ENCODE measurements around the gene ENTHD1.
A peak's percentile ranks its signal among the peaks of the same experiment; 100 is the strongest.

Gene ENTHD1

GRCh38 chr22:39839917-39840510 lies 53.5 kb downstream of the ENTHD1 start:
- DNase-seq (ENCODE audit: low read depth) = no peak

- DNase-seq (ENCODE audit: low read depth) = no peak
These were observed 54.4 kb downstream of the ENTHD1 start for GRCh38 chr22:39839204-39839603.

GRCh38 chr22:39833610-39834009 lies 60.0 kb downstream of the ENTHD1 start:
- no peak for DNase-seq (ENCODE audit: low read depth)

DNA sequence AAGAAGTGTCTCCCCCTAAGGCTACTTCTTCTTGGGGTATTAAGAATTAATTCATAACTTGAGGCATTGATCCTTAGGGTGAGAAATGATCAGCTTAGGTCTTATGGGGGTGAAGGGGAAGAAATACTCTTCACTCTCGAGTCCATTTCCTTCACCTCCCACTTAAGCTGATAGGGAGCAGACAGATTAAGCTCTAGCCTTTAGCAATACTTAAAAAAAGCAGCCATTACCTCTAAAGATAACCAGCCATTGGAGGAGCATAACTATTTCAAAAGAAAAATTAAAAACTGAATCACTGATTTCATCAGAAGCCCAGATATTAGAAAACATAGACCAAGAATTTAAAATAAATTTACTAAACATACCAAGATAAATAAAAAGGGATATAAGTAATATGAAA lies 60.5 kb downstream of the ENTHD1 start:
- no peak for DNase-seq (ENCODE audit: low read depth)

- no peak for DNase-seq (ENCODE audit: low read depth)
These were observed 60.9 kb downstream of the ENTHD1 start for GRCh38 chr22:39832627-39833074.

DNA sequence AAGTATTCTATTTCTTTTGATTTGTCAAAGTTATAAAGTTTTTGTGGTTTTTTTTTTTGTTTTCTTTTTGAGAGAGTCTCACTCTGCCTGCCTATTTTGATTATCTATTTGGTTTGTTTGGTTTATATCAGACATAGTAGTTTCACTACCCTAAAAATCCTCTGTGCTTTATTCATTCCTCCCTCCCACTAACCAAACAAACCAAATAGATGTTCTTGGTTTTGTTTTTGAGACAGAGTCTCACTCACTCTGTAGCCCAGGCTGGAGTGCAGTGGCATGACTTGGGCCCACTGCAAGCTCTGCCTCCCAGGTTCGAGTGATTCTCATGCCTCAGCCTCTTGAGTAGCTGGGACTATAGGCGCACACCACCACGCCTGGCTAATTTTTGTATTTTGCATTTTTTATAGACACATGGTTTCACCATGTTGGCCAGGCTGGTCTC lies 67.9 kb downstream of the ENTHD1 start:
- no peak for DNase-seq (ENCODE audit: low read depth)

- no peak for DNase-seq (ENCODE audit: low read depth)
These were observed 72.6 kb downstream of the ENTHD1 start for GRCh38 chr22:39821008-39821407.

DNA sequence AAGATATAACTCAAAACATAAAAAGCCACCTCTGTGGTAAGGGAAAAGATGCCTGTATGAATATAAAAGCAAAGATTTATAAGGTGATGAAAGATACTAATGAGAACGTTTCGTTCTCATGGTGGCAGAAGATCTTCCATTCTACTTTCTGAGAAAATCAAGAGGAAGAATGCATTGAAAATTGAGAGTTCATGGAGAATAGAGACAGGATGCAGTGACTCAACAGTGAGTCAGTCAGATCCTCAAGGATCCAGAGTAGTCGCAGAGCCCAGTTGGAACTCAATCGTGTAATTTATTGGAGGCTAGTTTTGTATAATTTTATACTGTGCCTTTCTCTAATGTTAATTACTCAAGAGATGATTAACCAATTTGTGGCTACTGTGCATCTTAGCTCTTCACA lies 73.3 kb downstream of the ENTHD1 start:
- DNase-seq (ENCODE audit: low read depth) = peak; percentile 85

GRCh38 chr22:39819429-39819828 lies 74.1 kb downstream of the ENTHD1 start:
- no peak for DNase-seq (ENCODE audit: low read depth)

DNA sequence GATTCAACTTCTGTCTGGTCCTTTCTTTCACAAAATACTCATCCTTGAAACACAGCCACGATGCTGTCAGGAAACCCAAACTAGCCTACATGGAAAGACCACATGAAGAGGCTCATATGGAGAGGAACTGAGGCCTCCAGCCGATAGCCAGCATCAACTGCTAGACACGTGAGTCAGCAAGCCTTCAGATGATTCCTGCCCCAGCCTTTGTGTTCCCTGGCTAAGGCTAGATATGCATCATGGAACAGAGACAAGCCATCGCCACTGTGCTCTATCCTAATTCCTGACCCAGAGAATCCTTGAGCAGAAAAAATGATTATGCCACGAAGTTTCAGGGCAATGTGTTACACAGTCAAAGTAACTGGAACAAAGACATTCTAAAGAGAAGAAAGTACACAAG lies 75.5 kb downstream of the ENTHD1 start:
- peak; percentile 57 for DNase-seq (ENCODE audit: low read depth)

DNA sequence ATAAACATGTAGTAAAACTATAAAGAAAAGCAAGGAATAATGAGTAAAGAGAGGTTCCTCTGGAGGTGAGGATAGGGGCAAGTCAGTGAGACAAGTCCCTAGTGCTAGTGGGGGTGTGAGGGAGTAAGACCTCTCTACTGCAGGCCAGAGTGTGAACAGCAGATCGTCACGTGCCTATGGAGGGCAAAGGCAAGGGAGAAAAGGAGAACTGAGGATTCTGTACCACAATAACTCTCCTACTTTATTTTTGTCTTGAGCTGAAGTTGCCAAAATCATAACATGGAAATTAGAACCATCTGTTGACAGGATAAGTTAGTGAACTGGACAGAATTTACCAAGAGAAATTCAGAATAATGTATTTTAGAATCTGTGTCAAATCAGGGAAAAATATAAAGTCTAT lies 77.6 kb downstream of the ENTHD1 start:
- DNase-seq (ENCODE audit: low read depth) = no peak

DNA sequence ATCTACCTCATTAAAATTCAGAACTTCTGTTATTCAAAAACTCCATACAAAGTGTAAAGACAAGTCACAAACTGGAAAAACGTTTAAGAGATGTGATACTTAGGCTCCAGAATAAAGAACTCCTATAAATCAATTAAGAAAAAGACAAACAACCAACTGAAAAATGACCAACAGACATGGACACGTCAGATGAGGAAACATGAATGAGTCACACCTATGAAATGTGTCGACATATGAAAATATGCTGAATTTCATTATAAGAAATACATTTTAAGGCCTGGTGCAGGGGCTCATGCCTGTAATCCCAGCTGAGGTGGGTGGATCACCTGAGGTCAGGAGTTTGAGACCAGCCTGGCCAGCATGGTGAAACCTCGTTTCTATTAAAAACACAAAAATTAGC lies 78.7 kb downstream of the ENTHD1 start:
- DNase-seq (ENCODE audit: low read depth) = peak; percentile 41

DNA sequence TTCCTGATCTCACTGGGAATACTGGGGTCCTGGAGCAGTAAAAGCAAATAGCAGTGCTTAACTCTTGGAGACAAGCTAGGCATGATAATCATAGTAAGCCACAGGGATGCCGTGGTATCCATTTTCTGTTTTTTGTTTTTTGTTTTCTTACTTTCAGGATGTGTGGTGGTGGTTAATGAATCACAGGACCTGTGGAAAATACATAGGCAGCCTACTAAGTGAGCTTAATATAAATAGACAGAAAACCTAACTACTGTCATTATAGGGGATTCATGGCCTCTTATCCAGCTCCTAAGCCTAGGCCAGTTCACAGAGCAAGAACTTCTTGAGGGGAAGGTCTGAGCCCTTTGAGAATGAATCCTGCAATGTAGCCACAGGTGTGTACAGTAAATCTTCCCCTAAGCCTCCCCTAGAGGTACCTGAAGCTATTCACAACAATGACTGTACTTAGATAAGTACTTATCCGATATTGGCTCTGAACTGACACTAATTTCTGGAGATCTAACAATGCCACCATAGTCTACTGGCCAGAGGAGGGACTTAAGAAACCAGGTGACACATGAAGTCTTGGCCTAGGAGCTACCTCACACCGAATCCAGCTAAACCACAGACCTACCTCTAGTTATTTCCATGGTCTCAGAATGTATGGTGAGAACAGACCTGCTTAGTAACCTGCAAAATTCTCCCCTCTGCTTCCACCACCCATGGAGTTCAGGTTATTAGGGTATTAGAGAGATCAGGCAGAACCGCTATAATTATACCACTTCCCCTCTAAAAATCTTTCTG lies 83.6 kb downstream of the ENTHD1 start:
- DNase-seq (ENCODE audit: low read depth) = no peak

DNA sequence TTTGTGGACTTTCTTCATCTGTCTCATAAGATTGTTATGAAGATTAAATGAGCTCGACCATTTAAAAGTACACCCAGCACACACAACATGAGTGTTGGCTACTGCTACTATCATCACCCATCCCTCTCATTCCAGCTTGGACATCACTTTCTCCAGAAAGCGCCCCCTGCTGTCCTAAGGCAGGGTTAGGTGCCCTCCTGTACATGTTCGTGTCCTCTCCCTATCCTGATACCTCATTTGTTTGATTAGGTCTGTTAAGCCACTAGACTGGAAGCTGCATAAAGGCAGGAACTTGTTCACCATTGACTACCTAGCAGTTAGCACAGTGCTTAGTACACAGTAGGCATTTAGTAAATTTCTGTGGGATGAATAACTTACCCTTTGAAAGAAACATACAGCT lies 85.5 kb downstream of the ENTHD1 start:
- peak; percentile 50 for DNase-seq (ENCODE audit: low read depth)

DNA sequence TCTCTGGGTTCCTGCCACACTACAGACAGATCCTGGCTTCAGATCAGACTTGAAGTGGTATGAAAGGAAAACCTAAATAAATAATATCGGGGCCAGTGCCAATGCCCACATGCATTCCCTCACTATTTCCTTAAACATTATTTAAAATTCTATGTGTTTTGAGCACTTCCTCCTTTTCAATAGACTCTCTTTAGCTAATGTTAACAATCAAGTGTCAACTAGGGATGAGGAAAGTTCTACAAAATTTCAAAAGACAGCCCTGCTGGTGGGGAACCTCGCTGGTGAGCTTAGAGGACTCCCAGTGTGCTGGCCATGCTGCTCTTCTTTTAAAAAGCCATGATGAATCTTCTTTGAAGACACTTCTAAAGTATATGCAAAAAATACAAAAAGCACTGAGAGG lies 87.5 kb downstream of the ENTHD1 start:
- DNase-seq (ENCODE audit: low read depth) = no peak

DNA sequence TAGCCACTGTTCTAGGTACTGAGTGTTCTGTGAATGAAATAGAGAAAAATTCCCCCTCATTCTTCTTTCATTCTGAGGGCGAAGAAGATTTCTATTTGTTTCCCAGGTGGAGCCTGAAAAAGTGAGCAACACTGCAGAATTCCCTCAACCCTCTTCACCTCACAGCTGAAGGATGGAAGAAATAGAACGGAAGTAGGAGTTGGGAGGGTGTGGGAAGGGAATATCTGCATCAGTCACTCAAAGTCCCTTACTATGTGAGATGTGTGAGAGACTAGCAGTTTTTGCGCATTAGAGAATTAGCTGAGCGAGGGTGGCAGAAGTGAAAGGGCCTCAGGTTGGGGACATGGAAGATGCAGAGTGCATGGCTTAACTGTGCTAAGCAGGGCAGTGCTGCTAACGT lies 88.4 kb downstream of the ENTHD1 start:
- no peak for DNase-seq (ENCODE audit: low read depth)

DNA sequence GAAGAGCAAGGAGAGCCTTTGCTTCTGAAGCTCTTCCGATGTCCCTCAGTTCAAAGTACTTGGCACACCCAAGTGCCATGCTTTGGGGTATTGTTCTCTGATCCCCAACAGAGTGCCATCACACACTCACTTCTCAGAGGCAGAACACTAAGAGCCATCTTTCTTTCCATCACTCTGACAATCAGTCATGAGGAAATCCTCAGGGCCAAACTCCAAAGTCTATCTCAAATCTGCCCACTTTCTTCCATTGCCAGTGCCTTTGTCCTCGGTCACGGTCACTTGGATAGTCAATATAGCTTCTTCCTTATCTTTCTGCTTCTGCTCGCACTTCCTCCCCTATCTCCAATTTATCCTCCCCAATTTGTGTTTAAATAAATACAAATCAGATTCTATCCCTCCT lies 90.9 kb downstream of the ENTHD1 start:
- no peak for DNase-seq (ENCODE audit: low read depth)

DNA sequence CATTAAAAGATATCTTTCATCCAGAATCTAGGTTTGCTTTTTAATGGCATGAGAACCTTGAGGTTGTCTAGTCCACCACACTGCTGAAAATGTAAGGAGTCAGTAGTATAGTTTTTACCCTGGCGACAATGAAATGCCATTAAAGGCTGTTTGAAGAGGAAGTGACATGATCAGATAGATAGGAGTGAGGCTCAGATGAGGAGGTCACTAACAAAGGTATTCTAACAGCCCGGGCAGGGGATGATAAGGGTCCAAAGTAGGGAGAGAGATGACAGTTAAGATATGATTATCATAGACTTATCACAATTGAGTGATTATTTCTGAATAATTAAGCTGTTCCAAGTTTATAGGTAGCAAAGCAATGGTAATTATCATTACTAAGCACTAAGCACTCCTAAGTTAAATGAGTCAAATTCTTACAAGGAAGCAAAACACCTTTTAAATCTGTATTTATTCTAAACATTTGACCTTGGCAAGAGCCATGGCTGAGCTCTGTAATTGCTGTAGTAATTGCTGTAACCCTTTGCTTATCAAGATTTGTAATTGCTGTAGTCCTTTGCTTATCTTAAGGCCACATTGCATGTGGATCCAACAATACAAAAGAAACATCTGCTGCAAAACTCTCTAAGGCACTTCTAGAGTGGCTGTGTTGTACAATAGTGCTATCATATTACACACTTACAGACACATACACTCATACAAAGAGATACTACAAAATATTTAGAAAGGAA lies 92.6 kb downstream of the ENTHD1 start:
- DNase-seq (ENCODE audit: low read depth) = no peak

DNA sequence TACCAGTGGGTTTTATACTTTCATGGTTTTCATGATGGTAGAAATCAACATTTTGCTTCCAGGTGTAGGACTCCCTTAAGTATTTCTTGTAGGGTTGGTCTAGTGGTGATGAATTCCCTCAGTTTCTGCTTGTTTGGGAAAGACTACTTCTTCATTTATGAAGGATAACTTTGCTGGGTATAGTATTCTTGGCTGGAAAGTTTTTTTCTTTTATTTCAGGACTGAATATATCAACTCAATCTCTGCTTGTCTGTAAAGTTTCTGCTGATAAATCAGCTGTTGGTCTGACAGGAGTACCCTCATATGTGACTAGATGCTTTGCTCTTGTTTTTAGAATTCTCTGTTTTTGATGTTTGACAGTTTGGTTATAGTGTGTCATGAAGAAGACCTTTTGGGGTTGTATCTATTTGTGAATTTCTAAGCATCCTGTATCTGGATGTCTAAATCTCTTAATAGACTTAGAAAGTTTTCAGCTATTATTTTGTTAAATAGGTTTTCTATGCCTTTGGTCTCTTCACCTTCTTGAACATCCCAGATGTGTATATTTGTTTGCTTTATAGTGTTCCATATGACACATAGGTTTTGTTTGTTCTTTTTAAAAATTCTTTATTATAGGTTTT lies 95.9 kb downstream of the ENTHD1 start:
- DNase-seq (ENCODE audit: low read depth) = no peak

DNA sequence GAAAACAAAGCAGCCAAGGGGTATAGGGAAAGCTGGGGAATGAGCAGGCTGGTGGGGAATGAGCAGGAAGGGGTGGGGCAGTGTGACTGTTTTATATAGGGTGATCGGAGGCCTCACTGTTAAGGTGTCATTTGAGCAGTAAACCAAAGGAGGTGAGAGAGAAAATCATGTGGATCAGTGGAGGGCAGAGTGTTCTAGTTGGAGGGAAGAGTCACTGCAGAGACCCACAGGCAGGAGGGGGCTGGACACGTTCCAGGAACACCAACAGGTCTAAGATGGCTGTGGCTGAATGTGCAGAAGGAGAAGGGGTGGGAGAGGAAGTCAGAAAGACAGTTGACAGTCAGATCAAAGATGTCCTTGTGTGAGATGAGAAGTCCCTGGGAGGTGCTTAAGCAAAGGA lies 103.8 kb downstream of the ENTHD1 start:
- DNase-seq (ENCODE audit: low read depth) = no peak

DNA sequence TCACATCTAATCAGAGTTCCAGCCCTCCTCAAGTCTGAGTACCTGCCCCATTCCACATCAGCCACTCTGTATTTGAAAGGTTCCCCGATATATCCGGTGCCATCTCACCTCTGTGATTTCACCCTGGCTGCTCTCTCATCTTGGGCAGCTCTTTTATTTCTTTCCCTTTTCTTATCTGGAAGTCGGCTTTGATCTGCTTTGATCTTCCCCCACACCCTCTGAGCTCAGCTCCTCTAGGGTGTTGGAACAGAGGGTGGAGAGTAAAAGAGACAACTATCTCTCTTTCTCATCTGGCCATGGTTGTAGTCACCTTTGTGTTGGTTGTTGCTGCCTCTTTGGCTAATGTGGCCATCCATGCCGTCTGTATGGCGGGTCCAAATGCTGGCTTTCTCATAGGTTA lies 108.3 kb downstream of the ENTHD1 start:
- no peak for DNase-seq (ENCODE audit: low read depth)

GRCh38 chr22:39777716-39778454 lies 115.7 kb downstream of the ENTHD1 start:
- DNase-seq (ENCODE audit: low read depth) = no peak
